Measurements from ENCODE around the gene BRD3.

DNA sequence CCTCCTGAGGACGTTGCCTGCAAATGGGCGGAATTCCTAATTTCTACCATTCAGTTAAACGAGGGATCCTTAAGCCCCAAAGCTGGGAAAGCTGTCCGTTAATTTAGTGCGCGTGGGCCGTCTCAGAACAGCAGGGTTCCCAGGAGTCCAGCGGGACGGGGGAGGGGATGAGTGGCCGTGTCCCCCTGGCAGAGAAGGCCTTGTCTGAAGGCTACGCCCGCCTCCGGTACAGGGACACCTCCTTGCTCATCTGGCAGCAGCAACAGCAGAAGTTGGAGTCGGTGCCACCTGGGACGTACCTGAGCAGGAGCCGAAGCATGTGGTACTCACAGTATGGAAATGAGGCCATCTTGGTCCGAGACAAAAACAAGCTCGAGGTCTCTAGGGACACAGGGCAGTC is 41.2 kb downstream of the BRD3 start:
- no peak for TF ChIP-seq POLR2A (IDR thresholded peaks at IDR 0.05; ENCODE audit: low read length)
- no peak for TF ChIP-seq GATA1 (IDR thresholded peaks at IDR 0.05; ENCODE audit: low read depth, low read length)

All from erythroblast (primary cell).